Activated T-helper 1 cell treated with Interleukin-2 at 50 U/mL for 16 hours (primary cell): ENCODE measurements around the gene PM20D1.
A peak's percentile ranks its signal among the peaks of the same experiment; 100 is the strongest.

ENCODE experiments used
- DNase-seq: peaks from one replicate; pipeline ENCODE4 v3.0.0-alpha.2; 2020; ENCODE audit warnings: low read depth

Gene PM20D1

GRCh38 chr1:205803986-205804385 lies 45.9 kb downstream of the PM20D1 start:
- DNase-seq, result no peak

- no peak for DNase-seq
Observed at GRCh38 chr1:205802060-205802459, 47.9 kb downstream of the PM20D1 start.

- DNase-seq, result no peak
Observed at GRCh38 chr1:205800981-205801703, 48.8 kb downstream of the PM20D1 start.

- no peak for DNase-seq
Observed at GRCh38 chr1:205800427-205800826, 49.5 kb downstream of the PM20D1 start.

- DNase-seq, result no peak
Observed at GRCh38 chr1:205798577-205798976, 51.4 kb downstream of the PM20D1 start.

GRCh38 chr1:205797168-205797567 lies 52.8 kb downstream of the PM20D1 start:
- no peak for DNase-seq

GRCh38 chr1:205794011-205794730 lies 55.8 kb downstream of the PM20D1 start:
- no peak for DNase-seq

GRCh38 chr1:205792961-205793673 lies 56.8 kb downstream of the PM20D1 start:
- no peak for DNase-seq

GRCh38 chr1:205792481-205792881 lies 57.5 kb downstream of the PM20D1 start:
- DNase-seq, result no peak

- peak; percentile 39 for DNase-seq
Observed at GRCh38 chr1:205791568-205792180, 58.3 kb downstream of the PM20D1 start.

GRCh38 chr1:205787287-205787916 lies 62.5 kb downstream of the PM20D1 start:
- no peak for DNase-seq

- DNase-seq, result no peak
Observed at GRCh38 chr1:205786601-205787000, 63.3 kb downstream of the PM20D1 start.

GRCh38 chr1:205785446-205785845 lies 64.5 kb downstream of the PM20D1 start:
- no peak for DNase-seq

- no peak for DNase-seq
Observed at GRCh38 chr1:205783904-205784303, 66.0 kb downstream of the PM20D1 start.

- no peak for DNase-seq
Observed at GRCh38 chr1:205783433-205783795, 66.5 kb downstream of the PM20D1 start.

GRCh38 chr1:205782627-205783432 lies 67.1 kb downstream of the PM20D1 start:
- DNase-seq, result no peak

GRCh38 chr1:205780335-205780734 lies 69.6 kb downstream of the PM20D1 start:
- DNase-seq, result no peak
